ENCODE measurements around the gene MYZAP. TPM values are rescaled to one million over a fixed set of nuclear protein-coding genes. Genes with fewer than 3 reads are reported as not detected.

The MYZAP gene
- total and polyA plus RNA-seq, 2 of the 4 experiments (the other 2 are of a cell fraction), result not detected

- Histone ChIP-seq H4K5ac (ENCODE audit: low read depth, low read length) (no peak overlapping the region), H3K9ac (ENCODE audit: low read depth, low read length) (no peak overlapping the region), H3K14ac (replicated peaks; ENCODE audit: low read depth, low read length) (no peak overlapping the region), H2AFZ (replicated peaks; ENCODE audit: low read length, poor library complexity) (no peak overlapping the region), H3K23ac (ENCODE audit: low read depth, low read length) (no peak overlapping the region), H3K56ac (ENCODE audit: extremely low read depth, insufficient read depth, low read length) (no peak overlapping the region), H2AK9ac (replicated peaks; ENCODE audit: low read depth, low read length, poor library complexity) (no peak overlapping the region), H3K79me1 (ENCODE audit: low read depth in 1 of 2, low read length in 2 of 2) (no peaks in the 10 kb centered on the region), H2BK5ac (ENCODE audit: low read depth, low read length, poor library complexity, severe bottlenecking) (no peak overlapping the region), H4K20me1 (ENCODE audit: insufficient read depth, low read length) (no peaks in the 10 kb centered on the region), H2BK20ac (ENCODE audit: low read depth, low read length) (no peak overlapping the region), H3K36me3 (ENCODE audit: control insufficient read depth, insufficient read depth, low read length) (no peaks in the 10 kb centered on the region), H2AK5ac (ENCODE audit: low read depth, low read length) (no peak overlapping the region), H4K91ac (ENCODE audit: insufficient read depth, low read depth, low read length) (no peak overlapping the region), H3K9me3 (ENCODE audit: control insufficient read depth, insufficient read depth, low read length) (no peaks in the 10 kb centered on the region), H2BK15ac (ENCODE audit: low read depth, low read length) (no peak overlapping the region), H4K8ac (ENCODE audit: low read depth in 2 of 2, low read length in 2 of 2) (no peak overlapping the region), H3K18ac (ENCODE audit: low read depth, low read length) (no peak overlapping the region), H3K4ac (ENCODE audit: low read depth, low read length) (no peak overlapping the region), H3K27ac (ENCODE audit: insufficient read depth, low read length) (no peak overlapping the region), H3K4me1 (ENCODE audit: control insufficient read depth, insufficient read depth, low read length) (no peaks in the 10 kb centered on the region), H3K27me3 (ENCODE audit: control insufficient read depth, insufficient read depth, low read length) (peaks cover 9% of the 10 kb centered on the region), H3K9me1 (ENCODE audit: insufficient read depth, low read length) (no peaks in the 10 kb centered on the region), H3K4me3 (ENCODE audit: insufficient read depth, low read depth, low read length) (no peak overlapping the region), H2BK120ac (ENCODE audit: low read depth, low read length) (no peak overlapping the region), H3K4me2 (ENCODE audit: low read depth, low read length) (no peak overlapping the region)
- no TSS peak for BruUV-seq (replicated peaks)
- dilution Hi-C loops (cut with HindIII; ENCODE audit: low sequenced_read_pairs, unreplicated experiment), result no loop called here
- POLR2A ChIA-PET (ENCODE audit: unreplicated experiment), result no interaction called here
- no peak for TF ChIP-seq CTCF (conservative IDR thresholded peaks at IDR 0.05; ENCODE audit: low read depth, low read length)
- no peak for TF ChIP-seq NFE2L2 (IDR thresholded peaks at IDR 0.05; ENCODE audit: low read depth, low read length)
- TF ChIP-seq RFX5 (IDR thresholded peaks at IDR 0.05; ENCODE audit: low read depth, low read length), result no peak
- TF ChIP-seq USF2 (IDR thresholded peaks at IDR 0.05; ENCODE audit: low read depth, low read length), result no peak
- no peak for TF ChIP-seq CHD1 (IDR thresholded peaks at IDR 0.05; ENCODE audit: low read depth, low read length)
- no peak for TF ChIP-seq FOS (IDR thresholded peaks at IDR 0.05; ENCODE audit: low read depth, low read length)
- no peak for TF ChIP-seq CEBPB (IDR thresholded peaks at IDR 0.05; ENCODE audit: low read depth, low read length)
- no peak for TF ChIP-seq ELK1 (IDR thresholded peaks at IDR 0.05; ENCODE audit: borderline replicate concordance, low read depth, low read length)
- no peak for TF ChIP-seq RAD21 (IDR thresholded peaks at IDR 0.05; ENCODE audit: low read length)
- no peak for TF ChIP-seq MXI1 (IDR thresholded peaks at IDR 0.05; ENCODE audit: borderline replicate concordance, low read depth, low read length)
- TF ChIP-seq MAFK (IDR thresholded peaks at IDR 0.05; ENCODE audit: low read depth, low read length), result no peak
- CTCF ChIA-PET, result no interaction called here
- in situ Hi-C loops (cut with MboI; ENCODE audit: low sequenced_read_pairs), result no loop called here
- intact Hi-C loops (cut with micrococcal nuclease), result no loop called here
- ATAC-seq (ENCODE audit: low read depth), result no peak
- DNase-seq, result no peak
- no CpG with 5 or more reads among the region's 2 CpGs for WGBS, 2 experiments (ENCODE audit: extremely low coverage in 2 of 2, insufficient read length in 1 of 2)
These were observed 21.4 kb upstream of the MYZAP start for GRCh38 chr15:57570340-57570739.
